PC-9 (cell line): ENCODE measurements around the gene MAST2.

ENCODE experiments used
- EZH2 ChIP-seq: fragments of 200-600 bp; sonication (generic); IDR thresholded peaks from 2 replicates; pipeline ENCODE4 v1.8.0; 2017; ENCODE audit warnings: antibody characterized with exemption, low read depth
- TF ChIP-seq, protein P1 (sequence below): fragments of 200-600 bp; sonication (generic); conservative IDR thresholded peaks from 2 replicates; pipeline ENCODE4 v1.6.1; 2017; ENCODE audit warnings: mixed run types, antibody characterized with exemption, mild to moderate bottlenecking, moderate library complexity

DNA sequence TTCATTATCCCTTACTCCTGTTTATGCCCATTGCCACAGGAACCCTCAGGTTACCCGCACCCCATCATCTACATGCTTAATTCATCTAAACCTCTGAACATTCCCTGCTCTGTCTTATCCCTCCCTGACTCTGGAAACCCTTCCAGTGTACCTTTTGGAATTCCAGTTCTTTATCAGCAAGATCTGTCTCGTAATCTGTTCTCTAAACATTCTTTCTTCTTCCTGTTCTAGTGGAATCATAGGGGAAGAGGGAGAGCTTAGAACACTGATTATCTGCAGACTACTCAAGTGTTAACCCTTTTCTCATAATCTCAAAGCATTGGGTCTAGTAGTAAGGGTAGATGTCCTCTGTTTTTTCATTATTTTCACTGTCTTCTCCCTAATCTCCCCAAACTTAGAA, 169.2 kb downstream of the MAST2 start:
- TF ChIP-seq, protein P1, sequence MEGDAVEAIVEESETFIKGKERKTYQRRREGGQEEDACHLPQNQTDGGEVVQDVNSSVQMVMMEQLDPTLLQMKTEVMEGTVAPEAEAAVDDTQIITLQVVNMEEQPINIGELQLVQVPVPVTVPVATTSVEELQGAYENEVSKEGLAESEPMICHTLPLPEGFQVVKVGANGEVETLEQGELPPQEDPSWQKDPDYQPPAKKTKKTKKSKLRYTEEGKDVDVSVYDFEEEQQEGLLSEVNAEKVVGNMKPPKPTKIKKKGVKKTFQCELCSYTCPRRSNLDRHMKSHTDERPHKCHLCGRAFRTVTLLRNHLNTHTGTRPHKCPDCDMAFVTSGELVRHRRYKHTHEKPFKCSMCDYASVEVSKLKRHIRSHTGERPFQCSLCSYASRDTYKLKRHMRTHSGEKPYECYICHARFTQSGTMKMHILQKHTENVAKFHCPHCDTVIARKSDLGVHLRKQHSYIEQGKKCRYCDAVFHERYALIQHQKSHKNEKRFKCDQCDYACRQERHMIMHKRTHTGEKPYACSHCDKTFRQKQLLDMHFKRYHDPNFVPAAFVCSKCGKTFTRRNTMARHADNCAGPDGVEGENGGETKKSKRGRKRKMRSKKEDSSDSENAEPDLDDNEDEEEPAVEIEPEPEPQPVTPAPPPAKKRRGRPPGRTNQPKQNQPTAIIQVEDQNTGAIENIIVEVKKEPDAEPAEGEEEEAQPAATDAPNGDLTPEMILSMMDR = no peak
- no peak for TF ChIP-seq EZH2
